Hepatocyte (in vitro differentiated cells): ENCODE results near the gene PCDHGA10.

Experiments used
- CTCF ChIP-seq: fragments of 200-600 bp; sonication (generic); IDR thresholded peaks from 2 replicates; pipeline ENCODE4 v1.5.1; 2016; ENCODE audit warnings: antibody characterized with exemption, mild to moderate bottlenecking; ENCODE audit not compliant: poor library complexity
- EZH2 ChIP-seq: fragments of 200-600 bp; sonication (generic); IDR thresholded peaks from 2 replicates; pipeline ENCODE4 v1.6.1; 2016; ENCODE audit warnings: antibody characterized with exemption, mild to moderate bottlenecking, borderline replicate concordance
- EZH2phosphoT487 ChIP-seq: fragments of 200-600 bp; sonication (generic); IDR thresholded peaks from one replicate; pipeline ENCODE4 v1.6.1; 2018; ENCODE audit warnings: antibody characterized with exemption, mild to moderate bottlenecking, low read depth, moderate library complexity; ENCODE audit not compliant: unreplicated experiment, severe bottlenecking

- TF ChIP-seq EZH2phosphoT487 = no peak
- TF ChIP-seq CTCF = no peak
- no peak for TF ChIP-seq EZH2
These were observed 13.1 kb upstream of the PCDHGA10 start for GRCh38 chr5:141399555-141400258.
